GM18519 (cell line): ENCODE data around the gene SLIT1.

Experiments
- ATAC-seq: cut with Tn5 transposase; IDR thresholded peaks from one replicate; pipeline ENCODE4 v1.9.1; 2021; ENCODE audit warnings: mild to moderate bottlenecking, moderate library complexity; ENCODE audit not compliant: unreplicated experiment, low FRiP score

Gene SLIT1

GRCh38 chr10:97175586-97175985, 10.2 kb downstream of the SLIT1 start:
- ATAC-seq, result no peak

- ATAC-seq, result no peak
Observed at GRCh38 chr10:97174941-97175340, 10.8 kb downstream of the SLIT1 start.

- no peak for ATAC-seq
Observed at GRCh38 chr10:97174276-97174775, 11.4 kb downstream of the SLIT1 start.

GRCh38 chr10:97173036-97173435, 12.7 kb downstream of the SLIT1 start:
- no peak for ATAC-seq

GRCh38 chr10:97171001-97171400, 14.8 kb downstream of the SLIT1 start:
- no peak for ATAC-seq

GRCh38 chr10:97169911-97170693, 15.7 kb downstream of the SLIT1 start:
- no peak for ATAC-seq

GRCh38 chr10:97169063-97169462, 16.7 kb downstream of the SLIT1 start:
- no peak for ATAC-seq

GRCh38 chr10:97168645-97169044, 17.1 kb downstream of the SLIT1 start:
- ATAC-seq, result no peak

GRCh38 chr10:97165499-97165898, 20.3 kb downstream of the SLIT1 start:
- no peak for ATAC-seq

GRCh38 chr10:97163781-97164501, 21.8 kb downstream of the SLIT1 start:
- no peak for ATAC-seq

GRCh38 chr10:97163181-97163580, 22.6 kb downstream of the SLIT1 start:
- ATAC-seq, result no peak

GRCh38 chr10:97159646-97160305, 26.0 kb downstream of the SLIT1 start:
- no peak for ATAC-seq

- no peak for ATAC-seq
Observed at GRCh38 chr10:97157578-97158095, 28.1 kb downstream of the SLIT1 start.

GRCh38 chr10:97154781-97155180, 31.0 kb downstream of the SLIT1 start:
- ATAC-seq, result no peak

GRCh38 chr10:97154162-97154561, 31.6 kb downstream of the SLIT1 start:
- ATAC-seq, result no peak

- no peak for ATAC-seq
Observed at GRCh38 chr10:97153270-97153850, 32.4 kb downstream of the SLIT1 start.

GRCh38 chr10:97151307-97151914, 34.3 kb downstream of the SLIT1 start:
- ATAC-seq, result no peak

GRCh38 chr10:97150616-97151015, 35.1 kb downstream of the SLIT1 start:
- no peak for ATAC-seq

- no peak for ATAC-seq
Observed at GRCh38 chr10:97150013-97150595, 35.7 kb downstream of the SLIT1 start.

- no peak for ATAC-seq
Observed at GRCh38 chr10:97149079-97149531, 36.7 kb downstream of the SLIT1 start.
